ENCODE measurements around the gene MDN1.

DNA sequence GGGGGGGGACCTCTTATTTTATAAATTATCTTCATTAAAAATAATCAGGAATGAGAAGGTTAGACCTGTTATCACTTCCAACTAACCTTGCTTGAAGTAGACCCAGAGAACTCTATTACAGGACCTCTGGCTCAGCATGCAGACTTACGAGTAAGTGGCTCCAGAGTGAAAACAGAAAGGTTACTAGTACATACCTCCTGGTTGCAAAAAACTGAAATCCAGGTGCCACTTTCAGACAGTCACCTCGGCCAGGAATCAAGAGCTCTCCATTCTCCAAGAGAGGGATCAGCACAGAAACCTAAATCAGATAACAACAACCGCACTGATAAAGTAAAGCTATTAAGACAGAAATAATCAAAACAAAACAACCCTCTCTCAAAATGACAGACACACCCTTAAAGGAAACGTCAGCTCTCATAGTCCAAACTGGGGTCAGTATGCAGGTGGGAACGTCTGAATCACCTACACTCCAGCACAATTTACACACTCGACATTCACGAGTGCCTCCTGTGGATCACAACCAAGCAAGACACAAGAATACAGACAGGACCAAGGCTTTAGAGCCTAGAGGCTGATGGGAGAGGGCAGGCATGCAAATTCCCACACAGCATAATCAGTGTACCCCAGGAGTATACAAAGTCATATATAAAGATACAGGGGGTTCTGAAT, 31.8 kb downstream of the MDN1 start:
- TF ChIP-seq, protein P1, sequence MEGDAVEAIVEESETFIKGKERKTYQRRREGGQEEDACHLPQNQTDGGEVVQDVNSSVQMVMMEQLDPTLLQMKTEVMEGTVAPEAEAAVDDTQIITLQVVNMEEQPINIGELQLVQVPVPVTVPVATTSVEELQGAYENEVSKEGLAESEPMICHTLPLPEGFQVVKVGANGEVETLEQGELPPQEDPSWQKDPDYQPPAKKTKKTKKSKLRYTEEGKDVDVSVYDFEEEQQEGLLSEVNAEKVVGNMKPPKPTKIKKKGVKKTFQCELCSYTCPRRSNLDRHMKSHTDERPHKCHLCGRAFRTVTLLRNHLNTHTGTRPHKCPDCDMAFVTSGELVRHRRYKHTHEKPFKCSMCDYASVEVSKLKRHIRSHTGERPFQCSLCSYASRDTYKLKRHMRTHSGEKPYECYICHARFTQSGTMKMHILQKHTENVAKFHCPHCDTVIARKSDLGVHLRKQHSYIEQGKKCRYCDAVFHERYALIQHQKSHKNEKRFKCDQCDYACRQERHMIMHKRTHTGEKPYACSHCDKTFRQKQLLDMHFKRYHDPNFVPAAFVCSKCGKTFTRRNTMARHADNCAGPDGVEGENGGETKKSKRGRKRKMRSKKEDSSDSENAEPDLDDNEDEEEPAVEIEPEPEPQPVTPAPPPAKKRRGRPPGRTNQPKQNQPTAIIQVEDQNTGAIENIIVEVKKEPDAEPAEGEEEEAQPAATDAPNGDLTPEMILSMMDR (IDR thresholded peaks at IDR 0.05; ENCODE audit: low read depth, low read length) = no peak
- TF ChIP-seq EZH2phosphoT487 (IDR thresholded peaks at IDR 0.05; ENCODE audit: low read depth) = no peak

All from OCI-LY3 (cell line).